VCaP (cell line): ENCODE results near the gene FGF1.

Source experiments
- H3K27ac ChIP-seq: fragments of 450-650 bp; 2 replicates; pipeline ENCODE4 v1.5.1; 2017
- TF ChIP-seq, protein P1 (sequence below): fragments of 450-650 bp; conservative IDR thresholded peaks from 2 replicates; pipeline ENCODE4 v1.5.1; 2017; ENCODE audit warnings: mild to moderate bottlenecking, moderate library complexity

The FGF1 gene

DNA sequence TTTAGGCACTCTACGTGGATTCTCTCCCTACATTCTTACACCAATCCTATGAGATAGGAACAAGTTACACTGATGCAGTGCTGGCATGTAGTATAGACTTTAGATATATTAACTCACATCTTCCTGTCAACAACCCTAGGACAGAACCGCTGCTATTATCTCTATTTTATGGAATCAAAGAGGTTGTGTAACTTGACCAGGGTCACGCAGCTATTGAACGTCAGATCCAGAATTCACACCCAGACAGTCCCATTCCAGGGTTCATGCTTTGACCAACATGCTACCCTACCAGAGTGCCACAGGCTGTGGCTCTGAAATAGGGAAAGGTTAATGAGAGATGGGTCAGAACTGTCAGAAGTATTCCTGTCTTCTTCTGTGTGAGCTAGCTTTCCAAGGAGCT lies 9.6 kb downstream of the FGF1 start:
- no peak overlapping the region for H3K27ac ChIP-seq
- TF ChIP-seq, protein P1, sequence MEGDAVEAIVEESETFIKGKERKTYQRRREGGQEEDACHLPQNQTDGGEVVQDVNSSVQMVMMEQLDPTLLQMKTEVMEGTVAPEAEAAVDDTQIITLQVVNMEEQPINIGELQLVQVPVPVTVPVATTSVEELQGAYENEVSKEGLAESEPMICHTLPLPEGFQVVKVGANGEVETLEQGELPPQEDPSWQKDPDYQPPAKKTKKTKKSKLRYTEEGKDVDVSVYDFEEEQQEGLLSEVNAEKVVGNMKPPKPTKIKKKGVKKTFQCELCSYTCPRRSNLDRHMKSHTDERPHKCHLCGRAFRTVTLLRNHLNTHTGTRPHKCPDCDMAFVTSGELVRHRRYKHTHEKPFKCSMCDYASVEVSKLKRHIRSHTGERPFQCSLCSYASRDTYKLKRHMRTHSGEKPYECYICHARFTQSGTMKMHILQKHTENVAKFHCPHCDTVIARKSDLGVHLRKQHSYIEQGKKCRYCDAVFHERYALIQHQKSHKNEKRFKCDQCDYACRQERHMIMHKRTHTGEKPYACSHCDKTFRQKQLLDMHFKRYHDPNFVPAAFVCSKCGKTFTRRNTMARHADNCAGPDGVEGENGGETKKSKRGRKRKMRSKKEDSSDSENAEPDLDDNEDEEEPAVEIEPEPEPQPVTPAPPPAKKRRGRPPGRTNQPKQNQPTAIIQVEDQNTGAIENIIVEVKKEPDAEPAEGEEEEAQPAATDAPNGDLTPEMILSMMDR = no peak

DNA sequence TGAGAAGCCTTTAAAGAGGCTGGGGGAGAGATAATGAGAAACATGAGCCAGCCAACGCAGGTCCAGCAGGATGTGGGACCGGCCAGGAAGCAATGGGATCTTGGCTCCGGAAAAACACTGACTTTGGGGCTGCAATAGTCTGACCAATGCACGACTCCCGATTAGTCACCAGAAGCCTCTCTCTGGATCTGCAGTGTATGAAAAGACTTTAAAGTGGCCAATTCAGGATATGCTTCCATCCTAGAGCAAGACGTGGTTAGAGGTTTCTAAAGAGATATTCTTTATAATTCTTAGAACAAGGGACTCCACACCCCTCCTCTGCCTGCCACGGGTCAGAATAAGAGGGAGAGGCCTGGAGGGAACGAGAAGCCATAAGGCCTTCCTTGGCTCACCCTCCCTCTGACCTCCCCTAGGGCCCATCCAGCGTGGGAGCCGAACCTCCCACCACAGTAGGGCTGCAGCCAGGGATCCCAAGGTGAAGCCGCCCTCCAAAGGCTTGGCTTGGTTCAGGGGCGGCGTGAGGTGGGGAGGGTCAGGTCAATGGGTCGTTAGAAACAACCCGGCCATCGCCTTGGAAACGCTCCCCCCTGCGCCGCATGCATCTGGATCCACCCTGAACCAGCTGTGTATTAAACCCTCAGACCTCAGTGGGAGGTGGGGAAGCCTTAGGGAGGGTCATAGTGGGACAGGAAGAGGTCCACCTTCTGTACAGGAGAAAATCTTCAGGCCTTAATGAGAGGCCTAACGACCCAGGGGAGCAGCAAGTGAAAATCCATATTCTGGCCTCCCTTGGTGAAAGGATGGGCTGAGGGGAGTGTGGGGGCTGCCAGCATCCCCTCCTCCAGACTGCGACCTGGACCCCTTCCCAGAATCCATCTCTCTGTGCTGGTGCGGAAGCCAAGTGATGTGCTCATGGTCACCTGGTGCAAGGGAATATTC lies 11.1 kb downstream of the FGF1 start:
- H3K27ac ChIP-seq = no peak overlapping the region
- TF ChIP-seq, protein P1 = no peak

DNA sequence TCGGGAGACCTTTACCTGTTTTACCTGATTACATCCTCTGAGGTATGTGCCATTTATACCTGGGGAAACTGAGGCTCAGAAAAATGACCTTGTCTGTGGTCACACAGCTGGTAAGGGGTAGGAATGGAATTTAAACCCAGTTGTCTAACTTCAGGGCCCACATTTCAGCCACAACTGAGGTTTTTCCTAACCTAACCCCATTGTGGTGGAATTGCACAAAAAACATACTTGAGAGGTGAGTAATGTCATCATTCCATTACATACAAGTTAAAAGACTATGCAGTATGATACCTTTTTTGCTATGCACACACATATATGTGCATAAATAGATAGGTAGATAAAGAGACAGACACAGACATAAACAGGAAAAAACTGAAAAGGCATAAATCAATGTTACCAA lies 14.1 kb downstream of the FGF1 start:
- H3K27ac ChIP-seq = no peak overlapping the region
- TF ChIP-seq, protein P1 = no peak

DNA sequence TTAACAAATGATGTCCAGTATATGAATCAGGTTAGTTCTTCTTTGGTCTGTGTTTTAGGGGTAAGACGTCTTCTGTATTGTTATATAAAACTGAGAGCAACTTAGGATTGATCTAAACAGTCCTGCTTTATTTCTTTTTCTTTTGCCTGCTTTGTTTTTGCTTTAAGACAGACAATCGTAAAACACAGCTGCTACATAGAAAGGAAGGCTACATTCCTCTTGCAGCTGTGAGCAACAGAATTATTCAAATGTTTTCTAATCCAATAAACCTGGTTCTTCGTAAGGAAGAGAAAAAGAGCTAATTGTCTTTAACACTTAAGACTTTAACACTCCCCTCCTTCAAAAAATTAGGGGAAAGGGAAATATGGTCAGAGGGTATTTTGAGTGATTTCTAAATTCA lies 14.6 kb downstream of the FGF1 start:
- TF ChIP-seq, protein P1 = no peak
- no peak overlapping the region for H3K27ac ChIP-seq

DNA sequence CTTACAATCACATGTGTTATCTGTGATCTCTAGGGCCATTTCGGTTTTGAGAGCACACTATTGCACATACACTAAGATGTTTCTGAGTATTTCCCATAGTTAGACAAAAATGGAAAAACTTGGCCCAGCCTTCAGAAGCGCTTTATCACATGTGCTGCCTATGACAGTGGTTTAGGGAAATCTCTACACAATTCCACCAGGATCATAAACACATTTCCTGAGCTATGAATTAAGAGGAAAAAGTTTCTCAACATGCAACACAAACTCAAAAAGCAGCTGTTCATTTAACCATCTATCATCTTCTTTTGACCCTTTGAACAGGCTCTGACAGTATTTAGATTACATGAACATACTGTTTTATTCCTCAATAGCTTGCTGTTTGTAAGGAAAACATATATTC lies 15.1 kb downstream of the FGF1 start:
- H3K27ac ChIP-seq = no peak overlapping the region
- TF ChIP-seq, protein P1 = no peak

DNA sequence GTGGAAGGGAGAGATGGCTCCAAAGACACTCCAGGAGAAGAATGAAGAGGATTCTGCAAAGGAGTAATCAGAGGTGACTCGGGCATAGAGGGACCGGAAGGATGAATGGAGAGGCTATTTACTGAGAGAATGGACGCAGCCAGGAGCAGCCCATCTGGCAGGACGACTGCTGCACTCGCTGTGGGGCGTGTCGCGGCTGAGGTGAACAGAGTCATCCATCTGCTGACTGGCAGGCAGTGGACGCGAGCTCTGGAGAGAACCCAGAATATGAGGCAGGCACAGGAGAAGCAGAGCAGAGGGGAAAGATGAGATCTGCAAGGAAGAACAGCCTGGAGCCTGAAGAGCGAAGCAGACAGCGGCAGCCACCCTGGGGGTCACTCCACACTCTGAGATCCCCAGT lies 16.4 kb downstream of the FGF1 start:
- TF ChIP-seq, protein P1 = no peak

DNA sequence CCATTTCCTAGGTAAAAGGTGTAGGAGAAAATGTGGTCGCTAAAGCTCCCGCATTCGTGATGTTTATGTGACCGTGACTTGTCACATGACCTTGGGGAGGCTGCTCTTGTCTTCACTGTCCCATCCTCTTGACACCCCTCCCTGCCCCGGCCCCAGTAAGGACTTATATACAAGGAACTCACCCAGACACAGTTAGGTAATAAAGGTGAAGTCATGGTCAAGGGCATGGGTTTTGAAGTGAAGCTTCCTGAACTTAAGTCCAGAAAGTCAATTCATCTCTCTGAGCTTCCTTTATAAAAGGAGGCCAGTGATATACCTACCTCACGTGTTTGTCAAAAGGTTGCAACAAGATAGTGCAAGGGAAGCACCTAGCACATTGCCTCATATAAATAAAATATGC lies 17.6 kb downstream of the FGF1 start:
- no peak overlapping the region for H3K27ac ChIP-seq

More for the DNA sequence above, 16.4 kb downstream of the FGF1 start:
- no peak overlapping the region for H3K27ac ChIP-seq

More for the DNA sequence above, 17.6 kb downstream of the FGF1 start:
- TF ChIP-seq, protein P1 = no peak
